ENCODE results near the gene RHOXF1.
"Not testable (repeated sequence)": the region's sequence is repeated elsewhere in the genome, so short reads cannot be mapped to it uniquely, and the experiment has no call there.

The RHOXF1 gene

GRCh38 chrX:120115438-120115963, at the start of gene RHOXF1:
TSS of gene RHOXF1 (minus strand) at chrX:120115913. CDS start at chrX:120115862, 51 bp downstream.
- no peak within 1 kb of the TSS for H3K27ac ChIP-seq (ENCODE audit: low read depth in 2 of 2, low read length in 2 of 2)
- no peaks in the 10 kb centered on the region for H3K9me3 ChIP-seq (ENCODE audit: control insufficient read depth in 2 of 2, low read length in 2 of 2)
- H3K36me3 ChIP-seq (ENCODE audit: control insufficient read depth in 2 of 2, insufficient read depth in 2 of 2, low read length in 2 of 2), result no peaks in the 10 kb centered on the region
- H3K4me3 ChIP-seq (ENCODE audit: low read length in 2 of 2), result no peak within 1 kb of the TSS
- no peaks in the 10 kb centered on the region for H3K27me3 ChIP-seq (ENCODE audit: control insufficient read depth in 2 of 2, insufficient read depth in 2 of 2, low read length in 2 of 2)
- no peak within 1 kb of the TSS for H3K9ac ChIP-seq (ENCODE audit: low read depth in 1 of 2, low read length in 2 of 2)
- no peaks in the 10 kb centered on the region for H3K4me1 ChIP-seq (ENCODE audit: control insufficient read depth in 2 of 2, insufficient read depth in 2 of 2, low read length in 2 of 2)

DNA sequence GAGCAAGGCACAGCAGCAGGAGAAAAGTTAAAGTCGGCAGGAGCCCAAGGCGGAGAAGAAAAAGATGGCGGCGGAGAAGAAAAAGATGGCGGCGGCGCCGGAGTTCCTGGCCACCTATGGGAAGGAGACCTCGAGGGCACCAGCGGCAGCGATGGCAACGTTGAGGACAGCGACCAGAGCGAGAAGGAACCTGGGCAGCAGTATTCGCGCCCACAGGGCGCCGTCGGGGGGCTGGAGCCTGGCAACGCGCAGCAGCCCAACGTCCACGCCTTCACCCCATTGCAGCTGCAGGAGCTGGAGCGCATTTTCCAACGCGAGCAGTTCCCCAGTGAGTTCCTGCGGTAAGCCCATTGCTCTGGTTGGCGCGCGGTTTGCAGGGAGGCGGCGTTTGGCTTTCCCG, 43.4 kb upstream of the RHOXF1 start:
- H3K9ac ChIP-seq (ENCODE audit: low read depth in 1 of 2, low read length in 2 of 2); H3K27ac ChIP-seq (ENCODE audit: low read depth in 2 of 2, low read length in 2 of 2); H3K4me3 ChIP-seq (ENCODE audit: low read length in 2 of 2); H3K27me3 ChIP-seq (ENCODE audit: control insufficient read depth in 2 of 2, insufficient read depth in 2 of 2, low read length in 2 of 2); H3K4me1 ChIP-seq (ENCODE audit: control insufficient read depth in 2 of 2, insufficient read depth in 2 of 2, low read length in 2 of 2); H3K36me3 ChIP-seq (ENCODE audit: control insufficient read depth in 2 of 2, insufficient read depth in 2 of 2, low read length in 2 of 2); H3K9me3 ChIP-seq (ENCODE audit: control insufficient read depth in 2 of 2, low read length in 2 of 2): not testable (repeated sequence)

GRCh38 chrX:120158313-120158712, 42.6 kb upstream of the RHOXF1 start, which contains the start of gene RHOXF2:
TSS of gene RHOXF2 (plus strand) at chrX:120158613. CDS start at chrX:120158751, 138 bp downstream.
- not testable (repeated sequence) for H3K27ac ChIP-seq (ENCODE audit: low read depth in 2 of 2, low read length in 2 of 2); H3K4me3 ChIP-seq (ENCODE audit: low read length in 2 of 2); H3K36me3 ChIP-seq (ENCODE audit: control insufficient read depth in 2 of 2, insufficient read depth in 2 of 2, low read length in 2 of 2); H3K4me1 ChIP-seq (ENCODE audit: control insufficient read depth in 2 of 2, insufficient read depth in 2 of 2, low read length in 2 of 2); H3K27me3 ChIP-seq (ENCODE audit: control insufficient read depth in 2 of 2, insufficient read depth in 2 of 2, low read length in 2 of 2); H3K9ac ChIP-seq (ENCODE audit: low read depth in 1 of 2, low read length in 2 of 2); H3K9me3 ChIP-seq (ENCODE audit: control insufficient read depth in 2 of 2, low read length in 2 of 2)

GRCh38 chrX:120150109-120150744, 34.5 kb upstream of the RHOXF1 start:
- H3K36me3 ChIP-seq (ENCODE audit: control insufficient read depth in 2 of 2, insufficient read depth in 2 of 2, low read length in 2 of 2); H3K27me3 ChIP-seq (ENCODE audit: control insufficient read depth in 2 of 2, insufficient read depth in 2 of 2, low read length in 2 of 2); H3K9me3 ChIP-seq (ENCODE audit: control insufficient read depth in 2 of 2, low read length in 2 of 2); H3K4me3 ChIP-seq (ENCODE audit: low read length in 2 of 2); H3K4me1 ChIP-seq (ENCODE audit: control insufficient read depth in 2 of 2, insufficient read depth in 2 of 2, low read length in 2 of 2); H3K27ac ChIP-seq (ENCODE audit: low read depth in 2 of 2, low read length in 2 of 2); H3K9ac ChIP-seq (ENCODE audit: low read depth in 1 of 2, low read length in 2 of 2): not testable (repeated sequence)

DNA sequence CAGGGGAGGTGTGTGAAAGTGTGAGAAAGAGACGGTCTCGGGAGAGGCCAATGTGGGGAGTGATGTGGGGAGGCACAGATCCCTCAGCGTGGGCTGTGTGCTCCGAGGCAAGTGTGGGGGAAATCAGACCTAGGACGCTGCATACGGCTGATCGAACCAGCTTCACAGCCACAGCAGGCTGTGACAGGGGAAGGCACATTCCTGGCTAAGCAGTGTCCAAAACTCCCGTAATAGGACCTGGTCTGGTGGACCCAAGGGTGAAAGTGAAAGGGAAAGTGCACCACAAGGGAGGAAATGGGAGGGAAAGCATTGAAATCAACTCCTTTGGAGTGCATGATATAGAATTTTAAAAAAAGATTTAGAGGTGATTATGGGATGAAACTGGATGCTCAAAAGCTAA, 31.8 kb upstream of the RHOXF1 start:
- Histone ChIP-seq H3K4me1 (ENCODE audit: control insufficient read depth in 2 of 2, insufficient read depth in 2 of 2, low read length in 2 of 2) (no peaks in the 10 kb centered on the region), H3K27me3 (ENCODE audit: control insufficient read depth in 2 of 2, insufficient read depth in 2 of 2, low read length in 2 of 2) (peaks cover 0 to 2% of the 10 kb centered on the region in 2 donors), H3K4me3 (ENCODE audit: low read length in 2 of 2) (no peak overlapping the region), H3K36me3 (ENCODE audit: control insufficient read depth in 2 of 2, insufficient read depth in 2 of 2, low read length in 2 of 2) (no peaks in the 10 kb centered on the region), H3K9ac (ENCODE audit: low read depth in 1 of 2, low read length in 2 of 2) (no peak overlapping the region), H3K27ac (ENCODE audit: low read depth in 2 of 2, low read length in 2 of 2) (no peak overlapping the region), H3K9me3 (ENCODE audit: control insufficient read depth in 2 of 2, low read length in 2 of 2) (peaks cover 0 to 7% of the 10 kb centered on the region in 2 donors)

- H3K4me1 ChIP-seq (ENCODE audit: control insufficient read depth in 2 of 2, insufficient read depth in 2 of 2, low read length in 2 of 2); H3K36me3 ChIP-seq (ENCODE audit: control insufficient read depth in 2 of 2, insufficient read depth in 2 of 2, low read length in 2 of 2); H3K9ac ChIP-seq (ENCODE audit: low read depth in 1 of 2, low read length in 2 of 2); H3K27ac ChIP-seq (ENCODE audit: low read depth in 2 of 2, low read length in 2 of 2); H3K4me3 ChIP-seq (ENCODE audit: low read length in 2 of 2); H3K9me3 ChIP-seq (ENCODE audit: control insufficient read depth in 2 of 2, low read length in 2 of 2); H3K27me3 ChIP-seq (ENCODE audit: control insufficient read depth in 2 of 2, insufficient read depth in 2 of 2, low read length in 2 of 2): not testable (repeated sequence)
Observed at GRCh38 chrX:120146323-120146722, 30.6 kb upstream of the RHOXF1 start.

DNA sequence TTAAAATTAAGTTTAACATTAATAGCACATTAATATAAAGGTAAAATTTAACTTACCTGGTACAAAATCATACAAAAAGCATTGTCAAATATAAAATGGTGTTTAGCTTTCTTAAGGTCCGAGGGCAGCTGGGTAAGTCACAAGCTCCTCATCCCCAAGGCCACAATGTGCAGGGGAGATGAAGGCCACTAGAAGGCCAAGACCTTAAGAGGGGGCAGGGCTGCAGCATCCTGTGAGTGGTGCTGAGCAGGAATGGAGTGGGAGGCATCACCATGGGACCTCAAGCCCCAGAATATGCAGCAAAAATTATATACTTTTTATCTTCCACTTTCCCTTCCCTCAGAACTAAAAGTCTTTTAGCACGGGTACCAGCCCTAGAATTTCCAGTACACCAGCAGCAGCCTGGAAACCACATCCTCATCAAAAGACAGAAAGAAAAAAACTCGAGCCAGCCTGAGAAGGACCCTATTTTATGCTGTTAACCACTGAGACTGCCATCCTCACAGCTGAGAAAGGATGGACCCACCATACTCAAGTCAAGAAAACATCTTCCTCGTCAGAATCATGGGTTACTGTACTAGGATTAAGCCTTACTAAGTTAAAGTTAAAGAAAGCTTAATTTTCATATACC, 29.7 kb upstream of the RHOXF1 start:
- no peak overlapping the region for H3K4me3 ChIP-seq (ENCODE audit: low read length in 2 of 2)
- H3K4me1 ChIP-seq (ENCODE audit: control insufficient read depth in 2 of 2, insufficient read depth in 2 of 2, low read length in 2 of 2), result no peaks in the 10 kb centered on the region
- H3K9ac ChIP-seq (ENCODE audit: low read depth in 1 of 2, low read length in 2 of 2), result no peak overlapping the region
- no peaks in the 10 kb centered on the region for H3K36me3 ChIP-seq (ENCODE audit: control insufficient read depth in 2 of 2, insufficient read depth in 2 of 2, low read length in 2 of 2)
- no peak overlapping the region for H3K27ac ChIP-seq (ENCODE audit: low read depth in 2 of 2, low read length in 2 of 2)
- peaks cover 0 to 7% of the 10 kb centered on the region in 2 donors for H3K9me3 ChIP-seq (ENCODE audit: control insufficient read depth in 2 of 2, low read length in 2 of 2)
- peaks cover 0 to 2% of the 10 kb centered on the region in 2 donors for H3K27me3 ChIP-seq (ENCODE audit: control insufficient read depth in 2 of 2, insufficient read depth in 2 of 2, low read length in 2 of 2)

DNA sequence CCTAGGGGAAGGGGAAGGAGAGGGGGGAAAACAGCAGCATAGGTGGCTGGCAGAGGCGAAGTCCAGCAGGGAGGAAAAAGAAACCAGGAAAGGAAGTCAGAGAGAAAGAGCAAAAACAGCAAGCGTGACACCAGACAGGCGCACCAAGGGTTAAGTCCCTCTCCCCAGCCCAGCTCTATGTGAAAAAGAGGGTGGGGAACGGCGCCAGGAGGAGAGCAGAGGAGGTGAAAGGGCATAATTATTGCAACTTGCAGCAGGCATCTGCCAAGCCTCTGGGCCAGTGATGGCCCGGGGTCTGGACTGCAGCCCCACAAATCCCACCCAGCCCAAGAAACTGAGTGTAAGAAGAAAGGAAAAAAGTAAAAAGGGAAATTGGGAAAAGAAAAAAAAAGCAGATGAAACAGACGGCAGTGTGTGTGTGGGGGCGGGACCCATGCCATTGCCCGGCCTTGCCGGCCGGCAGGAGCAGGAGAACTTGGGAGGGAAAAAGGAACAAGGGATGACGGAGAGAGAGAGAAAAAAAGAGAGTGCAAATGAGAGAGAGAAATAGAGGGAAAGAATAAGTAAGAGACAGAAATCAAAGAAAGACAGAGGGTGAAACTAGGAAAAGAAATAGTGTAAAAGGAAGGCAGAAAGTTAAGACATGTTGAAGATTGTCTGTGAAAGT, 28.6 kb upstream of the RHOXF1 start:
- Histone ChIP-seq H3K4me1 (ENCODE audit: control insufficient read depth in 2 of 2, insufficient read depth in 2 of 2, low read length in 2 of 2) (no peaks in the 10 kb centered on the region), H3K27me3 (ENCODE audit: control insufficient read depth in 2 of 2, insufficient read depth in 2 of 2, low read length in 2 of 2) (peaks cover 0 to 2% of the 10 kb centered on the region in 2 donors), H3K4me3 (ENCODE audit: low read length in 2 of 2) (peak overlapping the region in 1 of 2 donors; percentile 30), H3K9me3 (ENCODE audit: control insufficient read depth in 2 of 2, low read length in 2 of 2) (peaks cover 0 to 7% of the 10 kb centered on the region in 2 donors), H3K27ac (ENCODE audit: low read depth in 2 of 2, low read length in 2 of 2) (no peak overlapping the region), H3K9ac (ENCODE audit: low read depth in 1 of 2, low read length in 2 of 2) (no peak overlapping the region), H3K36me3 (ENCODE audit: control insufficient read depth in 2 of 2, insufficient read depth in 2 of 2, low read length in 2 of 2) (no peaks in the 10 kb centered on the region)

- Histone ChIP-seq H3K9ac (ENCODE audit: low read depth in 1 of 2, low read length in 2 of 2) (no peak overlapping the region), H3K27me3 (ENCODE audit: control insufficient read depth in 2 of 2, insufficient read depth in 2 of 2, low read length in 2 of 2) (peaks cover 0 to 2% of the 10 kb centered on the region in 2 donors), H3K9me3 (ENCODE audit: control insufficient read depth in 2 of 2, low read length in 2 of 2) (no peaks in the 10 kb centered on the region), H3K4me3 (ENCODE audit: low read length in 2 of 2) (no peak overlapping the region), H3K27ac (ENCODE audit: low read depth in 2 of 2, low read length in 2 of 2) (no peak overlapping the region), H3K4me1 (ENCODE audit: control insufficient read depth in 2 of 2, insufficient read depth in 2 of 2, low read length in 2 of 2) (no peaks in the 10 kb centered on the region), H3K36me3 (ENCODE audit: control insufficient read depth in 2 of 2, insufficient read depth in 2 of 2, low read length in 2 of 2) (no peaks in the 10 kb centered on the region)
Observed at GRCh38 chrX:120140293-120140981, 24.7 kb upstream of the RHOXF1 start.

GRCh38 chrX:120137439-120137838, 21.7 kb upstream of the RHOXF1 start:
- no peaks in the 10 kb centered on the region for H3K36me3 ChIP-seq (ENCODE audit: control insufficient read depth in 2 of 2, insufficient read depth in 2 of 2, low read length in 2 of 2)
- no peak overlapping the region for H3K9ac ChIP-seq (ENCODE audit: low read depth in 1 of 2, low read length in 2 of 2)
- no peak overlapping the region for H3K27ac ChIP-seq (ENCODE audit: low read depth in 2 of 2, low read length in 2 of 2)
- H3K4me3 ChIP-seq (ENCODE audit: low read length in 2 of 2), result no peak overlapping the region
- no peaks in the 10 kb centered on the region for H3K9me3 ChIP-seq (ENCODE audit: control insufficient read depth in 2 of 2, low read length in 2 of 2)
- no peaks in the 10 kb centered on the region for H3K4me1 ChIP-seq (ENCODE audit: control insufficient read depth in 2 of 2, insufficient read depth in 2 of 2, low read length in 2 of 2)
- H3K27me3 ChIP-seq (ENCODE audit: control insufficient read depth in 2 of 2, insufficient read depth in 2 of 2, low read length in 2 of 2), result no peaks in the 10 kb centered on the region

Measured in mucosa of rectum (tissue), 2 donors.